ENCODE data around the gene ZIC2. TPM values are rescaled to one million over a fixed set of nuclear protein-coding genes. Genes with fewer than 3 reads are reported as not detected.

The ZIC2 gene
- total RNA-seq, 3 donors from 2014 or later (not counting 1 experiment from before 2014, with no cell fraction given), result not detected

DNA sequence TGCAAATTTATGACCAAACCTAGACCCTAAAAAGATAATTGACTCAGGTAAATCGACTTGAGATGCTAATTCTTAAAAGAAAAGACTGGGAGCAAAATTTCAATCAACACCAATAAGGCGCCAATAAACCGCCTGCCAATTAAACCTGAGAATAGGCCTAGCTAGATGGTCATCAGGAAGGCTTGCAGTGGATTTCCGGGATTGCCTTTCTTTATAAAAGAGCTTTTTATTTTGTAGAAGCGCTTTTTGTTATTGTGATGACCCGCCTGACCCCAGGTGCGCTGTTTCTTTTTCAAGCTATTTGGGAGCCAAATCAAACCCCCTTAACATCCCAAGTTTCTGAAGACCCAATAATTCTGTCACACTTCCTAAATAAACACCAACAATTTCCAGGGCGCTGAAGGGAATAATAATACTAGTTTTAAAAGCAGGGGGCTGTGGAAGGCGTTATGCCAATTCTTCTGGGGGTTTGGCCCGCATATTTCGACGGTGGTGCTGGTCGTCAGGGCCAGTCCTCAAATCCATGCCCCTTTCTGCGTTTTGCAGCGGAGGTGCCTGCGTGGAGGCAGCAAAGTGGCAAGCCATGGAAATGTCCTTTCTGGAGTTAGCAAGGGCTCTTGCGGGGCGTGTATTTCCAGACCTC is 7.2 kb upstream of the ZIC2 start:
- no peak overlapping the region for H3K4me3 ChIP-seq (ENCODE audit: low read length)
- H3K9me3 ChIP-seq (ENCODE audit: control insufficient read depth, insufficient read depth, low read length), result peaks cover 27% of the 10 kb centered on the region
- H3K27me3 Mint-ChIP-seq (ENCODE audit: low read depth in 2 of 2), result peaks cover 75 to 76% of the 10 kb centered on the region in 2 donors
- peaks cover 22% of the 10 kb centered on the region for H3K36me3 Mint-ChIP-seq
- TF ChIP-seq CTCF (IDR thresholded peaks at IDR 0.05), result no peak
- WGBS (ENCODE audit: insufficient coverage), result 21% methylated on average over 15 of the region's 18 CpGs
- DNase-seq (peak in 1 of 2 donors; percentile 17), ATAC-seq (no peak)
- peaks cover 83% of the 10 kb centered on the region for H3K27me3 ChIP-seq (ENCODE audit: control insufficient read depth, insufficient read depth, low read length)
- H3K4me1 ChIP-seq (ENCODE audit: control insufficient read depth, insufficient read depth, low read length), result peaks cover 26% of the 10 kb centered on the region
- no peaks in the 10 kb centered on the region for H3K36me3 ChIP-seq (ENCODE audit: control insufficient read depth, insufficient read depth, low read length)
- H3K4me1 Mint-ChIP-seq, result peaks cover 20 to 25% of the 10 kb centered on the region in 2 donors
- peaks cover 0 to 4% of the 10 kb centered on the region in 2 donors for H3K9me3 Mint-ChIP-seq
- H3K27ac ChIP-seq (ENCODE audit: low read length), result no peak overlapping the region
- intact Hi-C loops (cut with micrococcal nuclease), result no loop called here
- no peak overlapping the region for H3K27ac Mint-ChIP-seq
- peak overlapping the region; percentile 15 for H3K4me3 Mint-ChIP-seq

DNA sequence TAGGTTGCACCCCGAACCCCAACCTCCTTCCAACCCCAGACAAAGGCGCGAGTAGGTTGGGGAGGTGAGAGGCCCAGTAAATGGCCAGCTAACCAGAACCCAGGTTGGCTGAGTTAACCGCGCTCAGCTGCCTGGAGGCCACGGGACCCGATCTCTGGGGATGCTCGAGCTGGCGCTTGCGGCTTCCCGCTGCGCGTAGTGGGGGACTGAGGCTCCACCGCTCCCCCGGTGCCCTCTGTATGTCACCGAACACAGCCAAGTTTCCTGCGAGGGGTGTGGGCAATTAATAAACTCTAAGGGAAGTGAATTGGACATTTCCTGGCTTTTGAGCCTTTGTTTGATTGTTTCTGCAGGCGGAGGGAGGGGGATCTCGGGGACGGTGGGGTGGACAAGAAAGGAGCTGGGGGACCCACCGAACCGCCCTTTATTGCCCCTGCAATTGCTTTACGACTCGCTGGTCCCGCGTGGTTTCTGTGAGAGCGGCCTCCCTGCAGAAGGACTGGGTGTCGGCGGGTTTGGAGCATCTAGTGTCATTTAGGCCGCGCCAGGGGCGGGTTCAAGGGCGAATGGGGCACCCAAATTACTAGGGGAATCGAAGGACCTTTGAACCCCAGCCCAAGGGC is 6.5 kb upstream of the ZIC2 start:
- Histone ChIP-seq H3K4me3 (ENCODE audit: low read length) (no peak overlapping the region), H3K36me3 (ENCODE audit: control insufficient read depth, insufficient read depth, low read length) (no peaks in the 10 kb centered on the region), H3K9me3 (ENCODE audit: control insufficient read depth, insufficient read depth, low read length) (peaks cover 27% of the 10 kb centered on the region), H3K27ac (ENCODE audit: low read length) (no peak overlapping the region), H3K27me3 (ENCODE audit: control insufficient read depth, insufficient read depth, low read length) (peaks cover 87% of the 10 kb centered on the region), H3K4me1 (ENCODE audit: control insufficient read depth, insufficient read depth, low read length) (peaks cover 26% of the 10 kb centered on the region)
- Mint-ChIP-seq H3K27me3 (ENCODE audit: low read depth in 2 of 2) (peaks cover 70 to 73% of the 10 kb centered on the region in 2 donors), H3K4me3 (no peak overlapping the region), H3K9me3 (peaks cover 0 to 4% of the 10 kb centered on the region in 2 donors), H3K36me3 (peaks cover 22% of the 10 kb centered on the region), H3K27ac (no peak overlapping the region), H3K4me1 (peaks cover 14 to 18% of the 10 kb centered on the region in 2 donors)
- intact Hi-C loops (cut with micrococcal nuclease), result no loop called here
- DNase-seq (peak in 1 of 2 donors; percentile 20), ATAC-seq (no peak)
- TF ChIP-seq CTCF (IDR thresholded peaks at IDR 0.05), result no peak
- 12% methylated on average over 33 of the region's 34 CpGs for WGBS (ENCODE audit: insufficient coverage)

DNA sequence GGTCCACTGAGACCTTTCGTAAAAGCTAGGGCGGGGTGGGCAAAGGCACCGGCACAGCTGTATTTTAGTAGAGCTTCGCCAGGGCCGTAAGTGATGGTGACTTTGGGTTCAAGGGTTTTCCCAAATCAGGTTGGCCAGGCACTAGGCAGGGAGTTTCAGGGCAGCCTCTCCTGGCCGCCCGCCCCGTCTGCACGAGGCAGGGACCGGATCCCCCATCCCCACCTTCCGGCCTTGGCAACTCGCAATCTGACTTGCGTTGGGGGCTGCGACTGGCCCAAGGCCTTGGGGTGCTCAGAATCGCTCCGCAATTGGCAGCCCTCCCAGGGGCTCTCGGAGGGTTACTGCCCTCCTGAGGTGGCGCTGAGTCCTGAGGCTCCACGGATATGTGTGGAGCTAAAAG is 6.0 kb upstream of the ZIC2 start:
- ATAC-seq (no peak), DNase-seq (no peak)
- Mint-ChIP-seq H3K36me3 (peaks cover 22% of the 10 kb centered on the region), H3K9me3 (peaks cover 0 to 4% of the 10 kb centered on the region in 2 donors), H3K27me3 (ENCODE audit: low read depth in 2 of 2) (peaks cover 69 to 72% of the 10 kb centered on the region in 2 donors), H3K27ac (no peak overlapping the region), H3K4me1 (peaks cover 13 to 16% of the 10 kb centered on the region in 2 donors), H3K4me3 (no peak overlapping the region)
- H3K9me3 ChIP-seq (ENCODE audit: control insufficient read depth, insufficient read depth, low read length), result peaks cover 27% of the 10 kb centered on the region
- H3K36me3 ChIP-seq (ENCODE audit: control insufficient read depth, insufficient read depth, low read length), result no peaks in the 10 kb centered on the region
- H3K27ac ChIP-seq (ENCODE audit: low read length), result no peak overlapping the region
- no peak for TF ChIP-seq CTCF (IDR thresholded peaks at IDR 0.05)
- peaks cover 88% of the 10 kb centered on the region for H3K27me3 ChIP-seq (ENCODE audit: control insufficient read depth, insufficient read depth, low read length)
- H3K4me1 ChIP-seq (ENCODE audit: control insufficient read depth, insufficient read depth, low read length), result peaks cover 25% of the 10 kb centered on the region
- H3K4me3 ChIP-seq (ENCODE audit: low read length), result no peak overlapping the region
- 15% methylated on average over 19 of the region's 19 CpGs for WGBS (ENCODE audit: insufficient coverage)
- intact Hi-C loops (cut with micrococcal nuclease), result no loop called here

Measured in natural killer cell (primary cell).